ENCODE data around the gene CGRRF1.

DNA sequence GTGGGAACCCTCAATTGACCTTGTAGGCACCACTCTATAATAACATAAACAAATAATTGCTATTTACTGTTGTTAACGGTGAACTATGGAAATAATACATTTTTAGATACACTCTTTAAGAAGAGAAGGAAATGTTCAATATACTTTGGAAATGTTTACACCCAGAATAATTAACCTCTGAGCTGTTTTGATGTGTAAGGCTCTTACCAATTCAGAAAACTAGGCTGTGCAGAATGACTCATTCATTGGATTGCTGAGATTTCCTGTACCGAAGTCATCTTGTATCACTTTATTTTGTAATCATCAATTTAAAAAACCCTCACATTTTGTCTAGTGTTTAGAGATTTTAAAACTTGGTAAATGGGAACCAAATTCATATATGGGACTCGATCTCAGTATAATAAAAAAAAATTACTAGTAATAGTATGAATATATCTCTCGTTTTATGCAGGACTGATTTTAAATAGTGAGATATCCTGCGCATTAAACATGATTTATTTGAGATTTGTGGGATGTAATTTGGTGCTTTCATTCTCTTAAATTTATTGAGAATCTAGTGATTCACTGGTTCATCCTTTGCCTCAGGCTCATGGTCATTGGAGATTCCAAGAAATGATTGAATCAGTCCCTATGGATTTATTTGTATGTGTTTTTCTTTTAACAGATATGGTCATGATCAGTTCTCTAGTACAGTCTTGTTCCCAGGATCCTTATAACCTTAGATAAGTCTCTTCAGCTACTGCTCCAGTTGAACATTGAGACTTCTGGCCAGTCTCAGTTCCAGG is 61.1 kb downstream of the CGRRF1 start:
- TF ChIP-seq, protein P1, sequence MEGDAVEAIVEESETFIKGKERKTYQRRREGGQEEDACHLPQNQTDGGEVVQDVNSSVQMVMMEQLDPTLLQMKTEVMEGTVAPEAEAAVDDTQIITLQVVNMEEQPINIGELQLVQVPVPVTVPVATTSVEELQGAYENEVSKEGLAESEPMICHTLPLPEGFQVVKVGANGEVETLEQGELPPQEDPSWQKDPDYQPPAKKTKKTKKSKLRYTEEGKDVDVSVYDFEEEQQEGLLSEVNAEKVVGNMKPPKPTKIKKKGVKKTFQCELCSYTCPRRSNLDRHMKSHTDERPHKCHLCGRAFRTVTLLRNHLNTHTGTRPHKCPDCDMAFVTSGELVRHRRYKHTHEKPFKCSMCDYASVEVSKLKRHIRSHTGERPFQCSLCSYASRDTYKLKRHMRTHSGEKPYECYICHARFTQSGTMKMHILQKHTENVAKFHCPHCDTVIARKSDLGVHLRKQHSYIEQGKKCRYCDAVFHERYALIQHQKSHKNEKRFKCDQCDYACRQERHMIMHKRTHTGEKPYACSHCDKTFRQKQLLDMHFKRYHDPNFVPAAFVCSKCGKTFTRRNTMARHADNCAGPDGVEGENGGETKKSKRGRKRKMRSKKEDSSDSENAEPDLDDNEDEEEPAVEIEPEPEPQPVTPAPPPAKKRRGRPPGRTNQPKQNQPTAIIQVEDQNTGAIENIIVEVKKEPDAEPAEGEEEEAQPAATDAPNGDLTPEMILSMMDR (IDR thresholded peaks at IDR 0.05) = no peak
- no peak for TF ChIP-seq POLR2A (IDR thresholded peaks at IDR 0.05)
